Neural progenitor cell (in vitro differentiated cells): ENCODE results near the gene PPA2. TPM values are rescaled to one million over a fixed set of nuclear protein-coding genes. Genes with fewer than 3 reads are reported as not detected.

Experiments
- DNase-seq: peaks from one replicate; pipeline ENCODE4 v3.0.0-alpha.2; 2016; ENCODE audit warnings: low spot score
- H2AFZ ChIP-seq: fragments of 200-600 bp; sonication (generic); replicated peaks from 2 replicates; pipeline ENCODE4 v1.6.1; 2016; ENCODE audit warnings: antibody characterized with exemption
- H3F3A ChIP-seq: fragments of 200-600 bp; sonication (generic); 2 replicates; pipeline ENCODE4 v1.6.1; 2016; ENCODE audit warnings: antibody characterized with exemption, low read depth
- H3K27ac ChIP-seq: fragments of 200-600 bp; sonication (generic); 2 replicates; pipeline ENCODE4 v1.5.1; 2016; ENCODE audit warnings: mild to moderate bottlenecking
- H3K27me3 ChIP-seq: fragments of 200-600 bp; sonication (generic); 2 replicates; pipeline ENCODE4 v1.6.1; 2016; ENCODE audit warnings: mild to moderate bottlenecking, moderate library complexity
- H3K36me3 ChIP-seq: fragments of 200-600 bp; sonication (generic); 2 replicates; pipeline ENCODE4 v1.5.1; 2016
- H3K4me1 ChIP-seq: fragments of 200-600 bp; sonication (generic); 2 replicates; pipeline ENCODE4 v1.6.1; 2016; ENCODE audit warnings: mixed run types
- H3K4me2 ChIP-seq: fragments of 200-600 bp; sonication (generic); 2 replicates; pipeline ENCODE4 v1.6.1; 2016
- H3K4me3 ChIP-seq: fragments of 200-600 bp; sonication (generic); 2 replicates; pipeline ENCODE4 v1.5.1; 2016
- H3K79me2 ChIP-seq: fragments of 200-600 bp; sonication (generic); 2 replicates; pipeline ENCODE4 v1.6.1; 2016; ENCODE audit warnings: low read depth
- H3K9ac ChIP-seq: fragments of 200-600 bp; sonication (generic); 2 replicates; pipeline ENCODE4 v1.6.1; 2016
- H3K9me3 ChIP-seq: fragments of 200-600 bp; sonication (generic); 2 replicates; pipeline ENCODE4 v1.5.1; 2016; ENCODE audit warnings: low read depth
- H4K20me1 ChIP-seq: fragments of 200-600 bp; sonication (generic); 2 replicates; pipeline ENCODE4 v1.6.1; 2016; ENCODE audit warnings: low read depth
- H3K27ac Mint-ChIP-seq: 3 replicates; pipeline ENCODE4 v1.8.0; 2021; ENCODE audit warnings: mixed read lengths
- H3K27me3 Mint-ChIP-seq: 2 replicates; pipeline ENCODE4 v1.8.0; 2022; ENCODE audit warnings: low read depth, mild to moderate bottlenecking, inconsistent platforms, moderate library complexity, mixed read lengths; ENCODE audit not compliant: insufficient read depth
- H3K36me3 Mint-ChIP-seq: 3 replicates; pipeline ENCODE4 v1.8.0; 2021; ENCODE audit warnings: mixed read lengths
- H3K4me1 Mint-ChIP-seq: 3 replicates; pipeline ENCODE4 v1.8.0; 2021; ENCODE audit warnings: mixed read lengths
- H3K4me3 Mint-ChIP-seq: 3 replicates; pipeline ENCODE4 v1.8.0; 2021; ENCODE audit warnings: mild to moderate bottlenecking, moderate library complexity, mixed read lengths
- H3K9me3 Mint-ChIP-seq: 3 replicates; pipeline ENCODE4 v1.8.0; 2020; ENCODE audit warnings: mixed read lengths
- CTCF ChIP-seq: fragments of 200-600 bp; sonication (generic); IDR thresholded peaks from 2 replicates; pipeline ENCODE4 v1.5.1; 2017; ENCODE audit warnings: antibody characterized with exemption, mild to moderate bottlenecking
- EZH2 ChIP-seq: fragments of 200-600 bp; sonication (generic); IDR thresholded peaks from 2 replicates; pipeline ENCODE4 v1.6.1; 2017; ENCODE audit warnings: antibody characterized with exemption, mild to moderate bottlenecking, moderate library complexity
- EZH2phosphoT487 ChIP-seq: fragments of 200-600 bp; sonication (generic); IDR thresholded peaks from 2 replicates; pipeline ENCODE4 v1.6.1; 2017; ENCODE audit warnings: antibody characterized with exemption
- total RNA-seq: library from RNA; depleted of rRNA; stranded (reverse); fragments of >200 nt; gene quantifications from 2 replicates; pipeline ENCODE4 v1.2.3, GENCODE V29; 2015; ENCODE audit warnings: low replicate concordance

PPA2 gene
- total RNA-seq, 1 donor from 2014 or later, result 237 TPM

GRCh38 chr4:105496899-105497298 lies 23.0 kb upstream of the PPA2 start:
- H3K4me1 Mint-ChIP-seq, result no peaks in the 10 kb centered on the region
- peak; percentile 37 for DNase-seq
- peaks cover 2% of the 10 kb centered on the region for H3K27me3 Mint-ChIP-seq
- Histone ChIP-seq H3K9me3 (no peaks in the 10 kb centered on the region), H3K27ac (no peak overlapping the region), H2AFZ (no peak overlapping the region), H3K79me2 (no peaks in the 10 kb centered on the region), H3K4me2 (no peak overlapping the region), H3K9ac (no peak overlapping the region), H4K20me1 (no peaks in the 10 kb centered on the region), H3K27me3 (no peaks in the 10 kb centered on the region), H3F3A (no peaks in the 10 kb centered on the region), H3K36me3 (no peaks in the 10 kb centered on the region), H3K4me1 (no peaks in the 10 kb centered on the region), H3K4me3 (no peak overlapping the region)
- H3K27ac Mint-ChIP-seq, result no peak overlapping the region
- no peaks in the 10 kb centered on the region for H3K9me3 Mint-ChIP-seq
- TF ChIP-seq EZH2phosphoT487 (no peak), CTCF (peak; percentile 53), EZH2 (no peak)
- H3K4me3 Mint-ChIP-seq, result no peak overlapping the region
- no peaks in the 10 kb centered on the region for H3K36me3 Mint-ChIP-seq

- Histone ChIP-seq H4K20me1 (no peaks in the 10 kb centered on the region), H2AFZ (no peak overlapping the region), H3K27me3 (no peaks in the 10 kb centered on the region), H3K79me2 (no peaks in the 10 kb centered on the region), H3K9ac (no peak overlapping the region), H3K36me3 (no peaks in the 10 kb centered on the region), H3K4me3 (no peak overlapping the region), H3K27ac (no peak overlapping the region), H3F3A (no peaks in the 10 kb centered on the region), H3K9me3 (no peaks in the 10 kb centered on the region), H3K4me1 (no peaks in the 10 kb centered on the region), H3K4me2 (no peak overlapping the region)
- Mint-ChIP-seq H3K27me3 (peaks cover 1% of the 10 kb centered on the region), H3K4me3 (no peak overlapping the region), H3K9me3 (no peaks in the 10 kb centered on the region), H3K4me1 (no peaks in the 10 kb centered on the region), H3K27ac (no peak overlapping the region), H3K36me3 (no peaks in the 10 kb centered on the region)
- DNase-seq, result no peak
- TF ChIP-seq EZH2 (no peak), CTCF (no peak), EZH2phosphoT487 (no peak)
Observed at GRCh38 chr4:105495667-105496066, 21.8 kb upstream of the PPA2 start.

GRCh38 chr4:105490523-105490922 lies 16.7 kb upstream of the PPA2 start:
- no peaks in the 10 kb centered on the region for H3K27me3 Mint-ChIP-seq
- H3K9me3 Mint-ChIP-seq, result peaks cover 5% of the 10 kb centered on the region

More at GRCh38 chr4:105490523-105490922, 16.7 kb upstream of the PPA2 start:
- Histone ChIP-seq H3K4me1 (no peaks in the 10 kb centered on the region), H3K4me2 (no peak overlapping the region), H3K9ac (no peak overlapping the region), H2AFZ (no peak overlapping the region), H3K79me2 (no peaks in the 10 kb centered on the region), H3K27me3 (no peaks in the 10 kb centered on the region), H3K4me3 (no peak overlapping the region), H3F3A (no peaks in the 10 kb centered on the region), H3K36me3 (no peaks in the 10 kb centered on the region), H3K27ac (no peak overlapping the region), H3K9me3 (no peaks in the 10 kb centered on the region), H4K20me1 (no peaks in the 10 kb centered on the region)
- no peak for TF ChIP-seq CTCF
- no peak for TF ChIP-seq EZH2phosphoT487
- no peak for TF ChIP-seq EZH2
- H3K4me3 Mint-ChIP-seq, result no peak overlapping the region
- no peaks in the 10 kb centered on the region for H3K36me3 Mint-ChIP-seq
- no peak overlapping the region for H3K27ac Mint-ChIP-seq
- no peak for DNase-seq
- no peaks in the 10 kb centered on the region for H3K4me1 Mint-ChIP-seq
